Retina (tissue), 1 donor: ENCODE data around the gene RGS3.

Source experiments
- DNase-seq: peaks from one replicate; pipeline ENCODE4 v3.0.0-alpha.2; 2016

RGS3 gene

DNA sequence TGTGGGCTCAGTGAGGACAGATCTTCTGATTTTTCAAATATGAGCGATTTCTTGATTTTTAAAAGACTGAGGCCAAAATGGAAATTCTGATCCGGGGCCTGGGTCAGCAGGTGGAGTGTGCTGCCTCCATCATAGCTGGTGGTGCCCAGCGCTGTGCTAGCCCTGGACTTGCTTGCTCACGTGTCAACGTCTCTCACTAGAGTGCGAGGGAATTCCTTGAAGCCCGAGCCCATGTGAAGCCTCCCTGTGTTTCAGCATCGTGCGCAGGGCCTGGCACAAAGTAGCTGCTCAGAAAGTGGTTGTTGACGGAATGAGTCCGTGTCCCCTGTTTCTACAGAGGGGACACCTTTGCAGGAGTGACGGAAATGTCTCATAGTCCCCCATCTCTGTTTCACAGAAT, 50.5 kb downstream of the RGS3 start:
- no peak for DNase-seq

DNA sequence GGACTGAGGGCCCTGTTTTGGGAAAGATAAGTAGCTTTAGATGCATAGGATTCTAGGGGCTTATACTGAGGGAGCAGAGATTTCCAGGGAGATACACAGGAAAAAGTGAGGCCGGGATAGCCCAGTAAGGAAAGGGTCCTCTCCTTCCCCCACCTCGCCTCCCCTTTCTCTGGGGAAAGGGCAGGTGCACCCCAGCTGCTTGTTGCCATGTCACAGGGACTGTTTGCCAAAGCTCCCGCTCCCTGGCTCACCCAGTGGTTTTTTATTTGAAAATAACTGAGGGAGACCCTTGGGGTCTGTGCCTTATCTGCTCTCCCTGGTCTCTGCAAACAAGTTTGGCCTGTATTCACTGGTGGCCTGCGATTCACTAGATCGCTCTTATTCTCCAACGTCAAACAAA, 51.2 kb downstream of the RGS3 start:
- no peak for DNase-seq

DNA sequence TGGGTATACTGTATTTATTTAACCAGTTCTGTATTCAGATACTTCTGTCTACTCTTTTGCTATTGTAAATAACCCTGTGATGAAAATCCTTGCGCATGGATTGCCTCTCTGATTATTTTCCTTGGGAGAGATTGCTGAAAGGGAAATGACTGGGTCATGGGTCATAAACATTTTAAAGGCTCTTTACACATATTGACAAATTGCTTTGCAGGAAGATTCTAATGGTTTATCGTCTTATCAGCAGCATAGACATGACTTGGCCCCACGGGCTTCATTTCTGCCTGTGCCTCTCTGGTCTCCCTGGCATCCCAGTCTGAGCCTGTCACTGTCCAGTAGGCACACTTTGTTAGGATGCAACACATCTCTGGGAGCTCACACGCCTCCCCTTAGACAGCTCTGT, 52.3 kb downstream of the RGS3 start:
- no peak for DNase-seq

DNA sequence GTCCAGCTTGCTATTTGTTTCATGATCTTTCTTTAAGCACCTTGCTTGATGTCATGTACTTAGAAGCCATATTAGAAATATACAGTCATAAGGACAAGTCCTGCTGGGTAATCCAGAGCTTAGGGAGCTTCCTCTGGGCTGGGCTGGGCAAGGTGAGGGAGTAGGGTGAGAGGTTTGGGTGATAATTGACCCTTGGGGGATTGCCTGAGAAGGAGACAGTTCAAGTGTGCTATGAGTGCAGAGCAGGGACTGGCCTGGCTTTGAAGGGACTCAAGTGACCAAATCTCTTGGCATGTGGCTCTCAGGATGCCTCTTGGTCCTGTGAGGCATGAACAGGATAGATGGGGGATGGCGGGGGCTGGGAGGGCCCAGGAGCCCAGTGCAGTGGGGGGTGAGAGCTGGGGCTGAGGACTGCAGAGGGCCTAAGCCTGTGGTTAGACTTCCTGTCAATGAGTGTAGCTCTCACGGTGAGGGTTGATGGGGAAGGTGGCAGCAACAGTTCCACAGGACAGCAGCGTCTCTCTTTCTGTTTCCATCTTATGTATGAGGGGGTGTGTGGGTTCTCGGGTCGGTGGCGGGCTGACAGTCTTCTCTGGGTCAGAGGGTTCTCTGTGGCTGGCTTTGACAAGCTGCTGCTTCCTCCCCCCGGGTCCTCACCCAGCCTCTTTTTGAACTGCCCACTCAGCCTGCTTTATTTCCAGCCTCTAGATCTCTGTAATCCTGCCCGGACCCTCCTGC, 53.5 kb downstream of the RGS3 start:
- no peak for DNase-seq

DNA sequence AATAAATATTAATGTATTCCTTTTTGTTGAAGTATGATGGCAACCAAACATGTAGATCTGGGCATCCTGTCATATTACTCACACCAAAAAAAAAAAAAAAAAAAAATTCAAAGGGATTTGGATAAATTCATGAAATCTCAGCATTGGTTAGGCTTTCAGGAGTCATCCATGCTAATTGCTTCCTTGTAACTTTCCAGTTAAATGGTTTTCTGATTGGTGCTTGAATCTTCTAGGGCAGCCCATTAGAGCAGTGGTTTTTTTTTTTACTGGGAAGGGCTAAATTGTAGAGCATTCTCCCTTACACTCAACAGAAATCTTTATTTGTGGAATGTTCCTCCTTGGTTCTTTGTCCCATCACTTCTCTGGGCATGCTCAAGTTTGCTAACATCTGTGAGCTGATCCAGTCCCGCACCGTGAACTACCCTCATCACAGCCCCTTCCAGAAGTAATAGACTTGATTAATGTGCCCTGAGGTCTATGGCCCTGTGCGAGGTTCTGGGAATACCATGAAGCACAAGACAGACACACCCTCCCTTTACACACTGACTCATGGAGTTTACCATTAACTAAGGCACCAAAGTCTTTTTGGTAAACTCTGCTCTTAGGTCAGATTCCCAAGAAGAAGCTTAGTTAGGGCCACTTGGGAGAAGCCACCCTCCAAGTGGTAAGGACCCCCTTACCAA, 56.0 kb downstream of the RGS3 start:
- no peak for DNase-seq

DNA sequence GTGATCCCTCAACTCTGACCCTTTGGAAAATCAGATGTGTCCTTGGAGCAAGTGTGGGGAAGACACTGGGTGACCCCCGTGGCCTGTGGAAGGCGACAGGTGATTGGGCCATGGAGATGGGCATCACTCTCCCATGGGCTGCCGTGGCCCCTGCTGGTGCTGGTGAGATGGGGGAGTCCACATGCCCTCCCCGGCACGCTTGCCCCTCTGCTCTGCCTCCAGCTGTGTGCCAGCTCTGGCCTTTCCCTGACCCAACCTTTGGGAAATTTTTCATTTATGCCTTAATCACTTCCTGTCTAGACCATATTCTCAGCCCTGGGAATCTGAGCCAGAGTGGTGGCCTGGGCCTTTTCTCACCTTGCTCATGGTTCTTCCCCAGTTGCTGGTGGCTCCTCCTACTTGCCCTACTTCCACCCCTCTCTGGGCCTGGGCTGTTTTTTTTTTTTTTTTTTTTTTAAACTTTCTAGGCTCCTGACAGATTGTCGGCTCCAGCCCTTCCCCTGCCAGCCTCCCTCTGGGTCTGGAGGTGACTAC, 56.6 kb downstream of the RGS3 start:
- DNase-seq, result no peak

DNA sequence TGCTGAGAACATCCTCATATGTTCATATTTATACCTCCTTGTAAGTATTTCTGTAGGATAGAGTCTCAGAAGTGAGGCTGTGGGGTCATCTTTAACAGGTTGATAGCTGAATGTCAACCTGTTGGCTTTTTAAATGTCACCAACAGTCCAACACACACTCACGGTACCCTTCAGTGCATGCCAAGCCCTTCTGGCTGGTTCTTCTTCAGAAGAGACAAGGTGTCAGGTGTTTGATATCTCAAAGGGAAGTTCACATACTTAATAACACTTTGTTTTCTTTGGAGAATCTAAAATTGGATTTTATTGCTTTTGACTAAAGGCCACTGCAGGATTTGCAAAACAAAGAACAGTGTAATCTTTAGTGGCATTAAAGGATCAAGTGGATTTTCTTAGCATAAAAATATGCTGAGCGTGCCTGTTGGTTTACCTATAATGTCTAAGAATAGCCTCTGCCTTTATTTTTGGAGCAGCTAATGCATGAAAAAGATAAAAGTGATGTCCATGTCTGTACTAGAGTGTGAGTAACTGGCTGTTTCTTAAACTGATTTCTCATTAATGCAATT, 58.2 kb downstream of the RGS3 start:
- no peak for DNase-seq

DNA sequence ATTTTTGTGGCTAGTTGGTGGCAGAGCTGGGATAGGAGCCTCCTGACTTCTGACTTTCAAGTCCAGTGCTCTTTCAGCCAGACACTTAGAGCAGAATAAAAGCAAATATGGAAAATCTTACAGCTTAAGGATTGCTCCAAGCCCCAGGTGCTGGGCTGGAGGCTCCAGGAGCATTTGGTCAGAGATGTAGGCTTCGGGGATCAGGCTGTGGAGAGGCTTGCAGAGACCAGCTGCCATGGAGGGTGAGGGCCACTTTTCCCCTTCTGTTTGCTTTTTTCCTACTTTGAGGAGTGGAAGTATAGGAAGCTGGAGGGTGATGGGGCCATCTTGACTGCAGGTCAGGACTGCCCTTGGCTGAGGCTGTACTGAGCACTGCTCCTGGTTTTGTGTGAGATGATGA, 58.9 kb downstream of the RGS3 start:
- no peak for DNase-seq

DNA sequence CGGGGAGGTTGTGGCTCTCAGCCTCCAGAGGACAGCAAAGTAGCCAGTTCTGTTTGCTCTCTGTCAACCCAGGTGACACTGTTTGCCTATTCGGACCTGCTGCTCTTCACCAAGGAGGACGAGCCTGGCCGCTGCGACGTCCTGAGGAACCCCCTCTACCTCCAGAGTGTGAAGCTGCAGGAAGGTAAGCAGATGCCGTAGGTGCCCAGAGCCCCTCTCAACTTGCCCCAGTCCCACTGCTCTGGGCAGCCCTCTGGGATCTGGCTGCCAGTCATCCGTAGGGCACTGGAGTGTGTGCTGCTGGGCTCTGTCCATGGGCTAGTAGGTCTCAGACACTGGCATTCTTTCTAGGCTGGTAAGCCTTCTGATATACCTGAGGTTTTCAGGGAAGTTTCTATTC, 59.3 kb downstream of the RGS3 start:
- no peak for DNase-seq

DNA sequence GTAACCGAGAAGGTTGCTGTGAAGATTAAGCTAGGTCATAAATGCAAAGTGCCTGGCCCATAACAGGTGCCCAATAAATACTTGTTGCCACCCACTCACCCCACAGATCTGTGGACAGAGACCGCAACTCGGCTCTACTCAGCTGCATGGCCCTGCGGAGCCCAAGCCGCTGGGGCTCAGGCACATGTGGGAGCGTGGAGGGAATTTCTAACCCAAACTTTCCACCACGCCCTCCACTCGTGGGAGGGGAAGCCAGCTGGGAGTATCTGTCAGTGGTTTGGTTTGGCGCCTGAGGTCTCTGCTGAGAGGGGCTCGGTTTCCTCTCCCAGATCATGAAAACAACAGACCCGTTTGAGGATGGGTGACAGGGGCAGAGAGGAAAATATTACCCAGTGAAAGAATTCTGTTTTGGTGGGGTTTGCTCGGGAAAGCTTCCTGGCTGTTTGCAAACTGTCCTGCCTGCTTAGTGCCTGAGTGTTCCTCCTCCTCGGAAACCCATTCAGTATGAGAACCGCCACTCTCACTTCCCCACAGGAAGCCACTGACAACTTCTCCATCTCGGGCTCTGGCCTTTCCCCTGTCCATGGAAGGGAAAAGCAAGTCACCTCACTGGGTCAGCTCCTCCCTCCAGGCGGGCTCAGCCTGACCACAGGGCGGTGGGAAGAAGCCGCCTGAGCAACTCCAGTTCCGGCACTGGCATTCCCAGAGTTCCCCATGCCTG, 60.1 kb downstream of the RGS3 start:
- no peak for DNase-seq

DNA sequence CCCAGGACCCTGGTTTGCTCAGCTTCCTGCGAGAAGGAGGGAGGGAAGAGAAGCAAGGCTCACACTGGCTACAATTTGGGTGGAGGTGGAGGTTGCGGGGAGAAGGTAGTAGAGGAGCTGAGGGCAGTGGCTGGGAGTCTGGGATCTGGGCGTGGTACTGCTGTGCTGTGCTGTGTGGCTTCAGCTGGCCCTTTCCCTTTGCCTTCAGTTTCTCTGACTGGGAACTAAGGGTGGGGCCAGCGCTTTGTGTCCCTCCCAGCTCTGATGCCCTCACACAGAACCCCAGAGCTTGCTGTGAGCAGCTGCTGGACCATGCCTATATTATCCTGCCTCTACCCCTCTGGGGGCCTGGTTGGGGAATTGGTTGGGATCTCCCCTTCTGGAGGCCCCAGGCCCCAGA, 60.9 kb downstream of the RGS3 start:
- DNase-seq, result no peak

DNA sequence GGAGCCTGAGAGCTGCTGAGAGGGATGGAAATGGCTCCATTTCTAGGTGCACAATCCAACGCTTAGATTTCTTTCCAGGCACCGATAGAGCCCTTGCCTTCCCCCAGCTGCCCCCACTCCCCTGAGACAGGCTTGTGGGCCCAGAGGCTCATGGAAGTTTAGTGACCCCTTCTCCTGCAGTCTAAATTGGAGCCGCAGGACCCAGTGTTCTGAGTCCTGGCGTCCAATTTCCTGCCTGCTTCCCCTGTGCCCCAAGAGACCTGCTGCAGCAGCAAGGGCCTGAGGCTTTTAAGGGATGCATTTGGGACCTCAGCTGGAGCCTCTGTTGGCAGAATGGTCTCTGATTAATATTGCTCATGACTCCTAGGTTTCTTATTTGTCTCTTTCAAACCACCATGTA, 61.7 kb downstream of the RGS3 start:
- peak; percentile 34 for DNase-seq

DNA sequence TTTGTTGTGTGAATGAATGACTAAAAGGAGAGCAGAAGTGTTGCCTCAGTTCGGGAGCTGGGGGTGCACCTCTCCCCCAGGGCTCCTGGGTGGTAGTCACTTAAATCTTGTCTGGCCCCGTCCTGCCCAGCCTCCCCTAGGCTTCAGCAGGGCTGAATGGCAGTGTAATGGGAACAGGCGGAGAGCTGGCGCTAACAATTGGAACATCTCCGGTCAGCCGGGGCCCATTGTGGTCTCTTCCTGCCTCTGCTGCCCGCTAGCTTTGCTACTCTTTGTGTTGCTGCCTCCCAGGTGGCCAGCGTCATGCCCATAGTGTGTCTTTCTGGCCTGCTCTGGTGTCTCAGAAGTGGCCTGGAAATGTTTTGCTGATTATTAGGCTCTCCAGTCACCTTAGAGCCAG, 62.3 kb downstream of the RGS3 start:
- no peak for DNase-seq

DNA sequence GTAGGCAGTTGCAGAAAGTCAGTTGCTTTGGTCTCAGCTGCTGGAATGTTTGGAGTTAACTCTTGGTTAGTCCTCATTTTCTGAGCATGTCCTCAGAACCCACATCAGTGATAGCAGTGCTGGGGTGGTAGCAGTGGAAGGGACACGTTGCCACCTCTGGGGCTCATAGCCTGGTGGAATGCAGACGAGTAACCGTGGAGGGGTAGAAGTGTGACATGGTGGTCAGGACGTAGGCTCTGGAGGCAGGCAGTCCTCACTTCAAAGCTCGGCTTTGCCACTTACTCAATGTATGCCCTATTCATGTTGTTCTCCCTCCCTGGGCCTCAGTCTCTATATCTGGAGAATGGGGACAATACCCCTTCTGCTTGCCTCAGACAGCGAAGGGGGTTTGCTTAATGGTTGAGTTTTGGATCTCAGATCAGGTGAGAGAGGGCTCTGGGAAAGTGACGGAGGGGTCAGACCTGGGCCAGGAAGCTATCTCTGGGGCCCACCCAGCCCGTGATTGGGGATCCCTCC, 62.8 kb downstream of the RGS3 start:
- DNase-seq, result no peak

DNA sequence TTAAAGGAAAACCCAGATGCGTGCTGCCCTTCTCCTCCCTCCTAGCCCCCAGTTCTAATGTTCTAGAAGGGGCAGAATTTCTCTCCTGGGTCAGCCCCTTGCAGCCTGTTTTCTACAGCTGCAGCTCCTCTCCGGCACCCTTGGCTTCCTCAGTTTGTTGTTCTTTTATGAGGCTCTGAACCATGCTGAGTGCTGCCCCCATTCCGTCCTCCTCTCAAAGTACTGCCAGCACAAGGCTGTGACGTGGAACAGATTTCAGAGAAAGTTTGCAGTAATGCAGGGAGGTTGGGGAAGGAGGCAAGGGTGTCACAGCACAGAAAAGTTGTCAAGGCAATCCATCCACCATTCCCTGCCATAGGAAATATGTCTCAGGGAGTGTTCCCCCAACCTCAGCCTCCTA, 63.3 kb downstream of the RGS3 start:
- no peak for DNase-seq

DNA sequence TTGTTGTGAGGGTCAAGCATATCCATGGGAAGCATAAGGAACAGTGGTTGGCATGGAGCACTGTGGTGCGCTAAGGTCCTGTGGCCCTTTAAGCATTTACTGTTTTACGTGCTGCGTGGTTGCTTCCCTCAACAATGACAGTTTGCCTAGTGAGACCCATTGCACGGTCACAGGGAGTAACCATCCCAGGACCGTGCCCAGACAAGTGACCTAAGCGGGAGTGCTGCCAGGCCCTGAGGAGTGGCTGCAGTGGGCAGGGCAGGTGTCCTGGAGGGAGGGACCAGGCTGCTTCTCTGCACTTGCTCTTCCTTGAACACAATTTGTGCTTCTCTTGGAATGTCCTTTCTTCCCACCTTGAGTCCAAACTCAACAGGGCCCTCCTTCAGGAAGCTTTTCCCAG, 64.6 kb downstream of the RGS3 start:
- no peak for DNase-seq

DNA sequence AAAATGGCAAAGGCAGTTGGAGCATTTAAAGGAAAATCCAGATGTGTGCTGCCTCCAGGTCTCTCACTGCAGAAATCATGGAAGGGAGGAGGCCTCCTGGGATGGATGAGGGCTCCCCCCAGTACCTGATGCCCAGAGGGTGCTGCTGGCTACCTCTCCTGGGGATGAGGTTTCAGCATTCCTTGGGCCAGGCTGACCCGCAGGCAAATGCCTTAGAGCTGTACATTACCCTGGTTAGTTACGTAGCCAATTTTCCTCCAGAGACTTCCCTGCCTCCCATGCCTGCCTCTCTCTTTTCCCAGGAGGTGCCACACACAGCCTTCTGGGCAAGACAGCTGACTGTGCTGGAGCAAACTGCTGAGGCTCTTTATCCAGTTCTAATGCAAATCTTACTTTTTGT, 65.3 kb downstream of the RGS3 start:
- DNase-seq, result no peak

DNA sequence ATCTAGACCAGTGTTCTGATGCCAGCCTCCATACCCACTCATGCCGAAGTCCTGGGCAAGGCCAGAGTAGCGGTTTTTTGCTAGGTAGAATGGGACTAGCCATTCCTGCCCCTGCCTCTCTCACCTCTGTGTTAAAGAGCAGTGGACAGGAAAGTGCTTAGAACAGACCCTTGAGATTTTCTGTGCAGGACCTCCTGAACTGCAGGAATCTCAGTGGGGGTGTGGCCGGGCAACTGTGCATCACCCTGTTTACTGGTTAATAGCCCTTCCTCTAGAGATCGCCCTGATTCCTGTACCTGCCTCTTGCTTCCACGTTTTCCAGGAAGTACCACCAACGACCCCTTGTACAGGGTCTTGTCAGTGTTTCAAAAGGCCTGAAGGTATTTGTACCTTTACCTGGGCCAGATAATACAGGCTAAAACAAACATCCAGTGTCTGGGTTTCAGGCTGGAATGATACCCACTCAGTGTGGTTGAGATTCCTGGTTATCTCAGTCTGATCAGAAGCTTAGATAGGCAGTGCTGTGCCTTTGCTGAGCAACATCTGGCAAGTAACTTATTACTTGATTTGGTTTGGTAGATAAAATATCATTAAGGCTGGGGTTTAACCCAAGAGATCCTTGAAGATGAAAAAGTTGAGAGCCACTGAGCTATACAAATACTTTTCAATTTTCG, 65.9 kb downstream of the RGS3 start:
- DNase-seq, result no peak

DNA sequence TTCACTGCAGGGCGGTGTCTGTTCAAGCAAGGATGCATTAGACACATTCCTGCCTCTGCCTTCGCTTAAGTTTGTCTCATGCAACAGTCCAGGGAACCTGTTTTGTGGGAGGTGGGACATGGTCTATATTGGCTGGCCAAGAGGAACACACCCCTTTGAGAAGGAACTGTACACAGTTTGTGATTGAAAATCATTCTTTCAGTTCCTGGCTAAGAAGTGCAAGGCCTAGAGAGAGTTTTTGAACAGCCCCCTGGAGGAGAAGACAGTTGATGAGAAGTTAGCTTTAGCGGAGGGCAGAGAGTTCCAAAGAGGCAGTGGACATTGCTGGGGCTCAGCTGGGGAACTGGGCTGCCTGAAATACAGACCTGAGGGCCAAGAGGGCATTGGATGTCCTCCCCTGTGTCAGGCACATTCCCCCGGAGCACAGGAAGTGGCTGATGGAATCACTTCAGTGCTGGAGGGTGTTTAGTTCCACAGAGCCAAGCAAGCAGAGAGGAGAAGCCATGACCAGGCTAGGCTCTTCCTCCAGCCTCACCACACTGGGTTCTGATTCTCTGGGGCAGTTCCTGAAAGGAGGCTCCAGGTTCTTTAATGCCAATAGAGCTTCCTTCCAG, 66.6 kb downstream of the RGS3 start:
- DNase-seq, result no peak

DNA sequence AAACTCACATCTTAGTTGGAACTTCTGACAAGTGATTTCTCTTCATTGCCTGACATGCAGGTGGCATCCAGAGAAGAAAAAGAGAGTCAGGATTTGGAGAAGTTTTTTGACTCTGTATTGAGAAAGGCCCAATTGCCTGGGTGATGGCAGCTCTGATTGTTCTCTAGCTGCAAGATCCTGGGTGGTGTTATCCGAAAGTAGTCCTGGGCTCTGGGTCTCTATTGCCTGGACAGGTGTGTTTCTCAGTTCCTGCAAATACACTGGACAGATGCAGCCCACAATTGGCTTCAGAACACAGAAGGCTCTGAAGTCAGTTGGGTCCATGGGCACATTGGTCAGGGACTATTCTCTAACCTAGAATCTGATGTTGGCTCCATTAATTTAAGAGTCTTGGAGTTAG, 67.4 kb downstream of the RGS3 start:
- no peak for DNase-seq

DNA sequence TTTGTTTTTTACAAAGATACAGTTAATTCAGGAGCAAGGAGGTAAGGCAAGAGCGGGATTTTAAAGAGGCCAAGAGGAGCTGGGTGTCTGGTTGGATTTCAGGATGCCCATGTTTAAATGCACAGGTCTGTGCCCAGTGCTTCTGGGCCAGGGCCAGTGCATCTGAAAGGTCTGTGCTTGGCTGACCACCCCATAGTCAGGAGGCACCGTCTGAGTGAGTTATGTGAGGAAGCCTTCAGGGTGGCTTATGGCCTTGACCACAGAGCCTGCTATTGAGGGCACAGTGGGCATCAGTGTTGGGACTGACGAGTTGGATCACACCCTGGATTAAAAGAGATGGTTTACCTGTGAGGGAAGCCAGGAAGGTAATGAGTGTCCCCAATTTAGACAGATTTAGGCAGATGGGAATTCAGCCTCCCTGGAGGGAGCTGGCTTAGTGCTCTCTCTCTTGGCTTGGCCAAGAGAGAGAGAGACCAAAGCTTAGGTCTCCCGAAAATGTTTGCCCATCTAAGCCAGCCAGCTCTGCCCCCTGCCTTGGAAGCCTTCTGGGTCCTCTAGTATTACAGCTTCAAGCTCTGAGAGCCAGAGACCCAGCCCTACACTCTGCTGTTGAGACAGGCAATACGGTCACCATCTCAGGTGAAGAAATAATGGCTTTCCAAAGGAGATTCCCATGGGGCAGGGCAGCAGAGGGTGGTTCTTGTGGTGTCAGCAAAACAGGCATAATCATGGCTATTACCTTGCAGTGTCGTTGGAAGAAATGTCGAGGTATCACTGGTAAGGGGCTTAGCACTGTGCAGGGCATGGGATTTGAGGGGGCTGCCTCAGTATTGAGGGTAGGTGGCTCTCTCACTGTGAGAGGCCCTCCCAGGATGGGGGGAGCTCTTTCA, 68.6 kb downstream of the RGS3 start:
- DNase-seq, result no peak
